Neural cell (in vitro differentiated cells): Measurements from ENCODE around the gene OSBPL2.

Experiments
- EP300 ChIP-seq: fragments of 450-650 bp; conservative IDR thresholded peaks from 2 replicates; pipeline ENCODE4 v1.6.1; 2014; ENCODE audit warnings: antibody characterized with exemption, mild to moderate bottlenecking, moderate library complexity; ENCODE audit not compliant: poor library complexity, severe bottlenecking
- EZH2 ChIP-seq: fragments of 200-600, 300-800 bp; shearing (Covaris generic), sonication (generic); IDR thresholded peaks from 2 replicates; pipeline ENCODE4 v1.6.1; 2014; ENCODE audit warnings: antibody characterized with exemption, low read length, borderline replicate concordance, mild to moderate bottlenecking; ENCODE audit not compliant: insufficient read depth, poor library complexity, severe bottlenecking
- POLR2AphosphoS5 ChIP-seq: IDR thresholded peaks from 2 replicates; pipeline ENCODE4 v1.6.1; 2012
- RAD21 ChIP-seq: fragments of 450-650 bp; conservative IDR thresholded peaks from 2 replicates; pipeline ENCODE4 v1.6.1; 2014; ENCODE audit warnings: antibody characterized with exemption, mild to moderate bottlenecking, moderate library complexity
- REST ChIP-seq: IDR thresholded peaks from 2 replicates; pipeline ENCODE4 v1.6.1; 2012; ENCODE audit warnings: borderline replicate concordance
- TF ChIP-seq, protein P1 (sequence below): fragments of 450-650 bp; IDR thresholded peaks from 2 replicates; pipeline ENCODE4 v1.5.1; 2014; ENCODE audit warnings: antibody characterized with exemption, mild to moderate bottlenecking, moderate library complexity; ENCODE audit not compliant: poor library complexity, severe bottlenecking

DNA sequence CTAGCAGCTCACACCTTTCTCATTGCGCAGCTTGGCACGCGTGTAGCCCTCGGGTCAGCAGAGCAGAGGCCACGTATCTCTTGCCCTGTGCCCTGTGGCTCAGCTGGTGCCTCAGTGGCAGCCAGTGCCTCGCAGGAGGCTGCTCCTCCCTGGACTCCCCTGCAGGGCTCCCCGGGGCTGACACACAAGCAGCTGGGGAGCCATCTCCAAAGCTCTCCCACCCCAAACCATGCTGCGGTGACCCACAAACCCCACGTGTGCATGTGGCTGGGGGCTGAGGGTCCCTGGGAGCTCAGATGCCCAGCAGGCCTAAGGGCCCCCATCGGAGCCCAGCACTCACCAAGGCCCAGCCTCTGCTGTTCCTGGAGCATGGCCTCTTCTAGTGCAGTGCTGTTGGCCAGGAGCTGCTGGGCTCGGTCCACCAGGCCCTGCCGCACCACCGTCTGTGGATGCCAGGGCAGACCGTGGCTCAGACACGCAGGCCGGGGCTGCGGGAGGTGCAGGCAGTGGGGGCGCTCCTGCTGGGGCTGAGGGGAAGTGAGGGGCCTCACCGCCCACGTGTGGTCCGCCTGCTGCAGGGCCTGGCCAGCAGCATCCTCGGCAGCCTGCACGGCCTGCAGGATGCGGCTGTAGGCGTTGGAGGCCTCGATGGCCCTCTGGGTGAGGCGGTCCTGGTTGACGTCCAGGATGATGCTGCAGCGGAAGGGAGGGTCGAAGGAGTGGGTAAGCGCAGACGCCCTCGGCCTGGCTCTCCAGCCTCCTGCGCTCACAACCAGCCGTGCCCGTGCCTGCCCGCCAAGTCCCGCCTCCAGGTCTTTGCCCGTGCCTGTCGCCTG is 78.2 kb downstream of the OSBPL2 start:
- TF ChIP-seq EZH2 (no peak), REST (no peak), RAD21 (no peak), EP300 (no peak), POLR2AphosphoS5 (no peak)
- TF ChIP-seq, protein P1, sequence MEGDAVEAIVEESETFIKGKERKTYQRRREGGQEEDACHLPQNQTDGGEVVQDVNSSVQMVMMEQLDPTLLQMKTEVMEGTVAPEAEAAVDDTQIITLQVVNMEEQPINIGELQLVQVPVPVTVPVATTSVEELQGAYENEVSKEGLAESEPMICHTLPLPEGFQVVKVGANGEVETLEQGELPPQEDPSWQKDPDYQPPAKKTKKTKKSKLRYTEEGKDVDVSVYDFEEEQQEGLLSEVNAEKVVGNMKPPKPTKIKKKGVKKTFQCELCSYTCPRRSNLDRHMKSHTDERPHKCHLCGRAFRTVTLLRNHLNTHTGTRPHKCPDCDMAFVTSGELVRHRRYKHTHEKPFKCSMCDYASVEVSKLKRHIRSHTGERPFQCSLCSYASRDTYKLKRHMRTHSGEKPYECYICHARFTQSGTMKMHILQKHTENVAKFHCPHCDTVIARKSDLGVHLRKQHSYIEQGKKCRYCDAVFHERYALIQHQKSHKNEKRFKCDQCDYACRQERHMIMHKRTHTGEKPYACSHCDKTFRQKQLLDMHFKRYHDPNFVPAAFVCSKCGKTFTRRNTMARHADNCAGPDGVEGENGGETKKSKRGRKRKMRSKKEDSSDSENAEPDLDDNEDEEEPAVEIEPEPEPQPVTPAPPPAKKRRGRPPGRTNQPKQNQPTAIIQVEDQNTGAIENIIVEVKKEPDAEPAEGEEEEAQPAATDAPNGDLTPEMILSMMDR: no peak
